Vagina (tissue), 2 donors: ENCODE data around the gene CHL1.

Experiments
- POLR2A ChIP-seq, 2 donors: fragments of 450-650 bp; IDR thresholded peaks; one replicate each; pipeline ENCODE4 v1.6.1; 2017; ENCODE audit warnings: antibody characterized with exemption in 2 of 2, mild to moderate bottlenecking in 2 of 2, moderate library complexity in 2 of 2
- POLR2AphosphoS5 ChIP-seq, 2 donors: sonication (generic); formaldehyde crosslinking; IDR thresholded peaks; one replicate each; pipeline ENCODE4 v1.9.0; 2017; ENCODE audit warnings: antibody characterized with exemption in 2 of 2, mild to moderate bottlenecking in 2 of 2, low read depth in 1 of 2; ENCODE audit not compliant: insufficient read depth in 1 of 2
- TF ChIP-seq, protein P1 (sequence below), 3 experiments: fragments of 450-650 bp in 2 of 3; fragments of 200-600 bp in 1 of 3; sonication (generic) in 1 of 3; IDR thresholded peaks; one replicate each; pipeline ENCODE4 v1.5.1; 2017 to 2019; ENCODE audit warnings: antibody characterized with exemption in 3 of 3, mild to moderate bottlenecking in 2 of 3, moderate library complexity in 2 of 3

DNA sequence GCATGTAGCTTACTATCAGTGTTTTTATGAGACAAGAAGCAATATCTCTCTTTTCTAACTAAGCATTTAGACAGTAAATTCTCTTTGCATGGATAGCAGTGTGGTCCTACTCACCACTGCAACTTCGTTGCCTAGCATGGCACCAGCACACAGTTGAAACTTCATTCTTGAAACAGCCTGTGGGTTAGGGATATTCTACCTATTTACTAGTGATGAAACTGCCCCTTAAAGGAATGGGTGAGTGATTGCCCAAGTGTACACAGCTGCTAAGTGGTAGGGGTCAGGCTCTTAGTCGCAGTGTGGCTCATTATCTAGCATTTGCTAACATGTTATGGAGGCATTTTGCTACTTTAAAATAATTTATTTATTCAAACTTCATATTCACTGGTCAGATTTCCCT is 78.4 kb downstream of the CHL1 start:
- TF ChIP-seq, protein P1, sequence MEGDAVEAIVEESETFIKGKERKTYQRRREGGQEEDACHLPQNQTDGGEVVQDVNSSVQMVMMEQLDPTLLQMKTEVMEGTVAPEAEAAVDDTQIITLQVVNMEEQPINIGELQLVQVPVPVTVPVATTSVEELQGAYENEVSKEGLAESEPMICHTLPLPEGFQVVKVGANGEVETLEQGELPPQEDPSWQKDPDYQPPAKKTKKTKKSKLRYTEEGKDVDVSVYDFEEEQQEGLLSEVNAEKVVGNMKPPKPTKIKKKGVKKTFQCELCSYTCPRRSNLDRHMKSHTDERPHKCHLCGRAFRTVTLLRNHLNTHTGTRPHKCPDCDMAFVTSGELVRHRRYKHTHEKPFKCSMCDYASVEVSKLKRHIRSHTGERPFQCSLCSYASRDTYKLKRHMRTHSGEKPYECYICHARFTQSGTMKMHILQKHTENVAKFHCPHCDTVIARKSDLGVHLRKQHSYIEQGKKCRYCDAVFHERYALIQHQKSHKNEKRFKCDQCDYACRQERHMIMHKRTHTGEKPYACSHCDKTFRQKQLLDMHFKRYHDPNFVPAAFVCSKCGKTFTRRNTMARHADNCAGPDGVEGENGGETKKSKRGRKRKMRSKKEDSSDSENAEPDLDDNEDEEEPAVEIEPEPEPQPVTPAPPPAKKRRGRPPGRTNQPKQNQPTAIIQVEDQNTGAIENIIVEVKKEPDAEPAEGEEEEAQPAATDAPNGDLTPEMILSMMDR (IDR thresholded peaks at IDR 0.05) = no peak
- TF ChIP-seq POLR2A (IDR thresholded peaks at IDR 0.05) (no peak), POLR2AphosphoS5 (IDR thresholded peaks at IDR 0.05; ENCODE audit: insufficient read depth in 1 of 2, low read depth in 1 of 2) (no peak)
